Subcutaneous adipose tissue (tissue), 4 donors: Measurements from ENCODE around the gene FSCN2. TPM values are rescaled to one million over a fixed set of nuclear protein-coding genes. Genes with fewer than 3 reads are reported as not detected.

ENCODE experiments used
- total RNA-seq, 4 donors: library from RNA; depleted of rRNA; stranded (reverse); fragments of >200 nt; gene quantifications; one replicate each; pipeline ENCODE4 v1.1.0, GENCODE V29; 2016
- TF ChIP-seq, protein P1 (sequence below): fragments of 450-650 bp; IDR thresholded peaks from one replicate; pipeline ENCODE4 v1.5.1; 2016; ENCODE audit warnings: low read depth, mild to moderate bottlenecking, control low read depth, antibody characterized with exemption, moderate library complexity

Gene FSCN2
- total RNA-seq, 4 donors from 2014 or later, result 0.88 to 1.0 TPM; not detected in 2

GRCh38 chr17:81528384-81528650 is 140 bp downstream of the FSCN2 start:
- TF ChIP-seq, protein P1, sequence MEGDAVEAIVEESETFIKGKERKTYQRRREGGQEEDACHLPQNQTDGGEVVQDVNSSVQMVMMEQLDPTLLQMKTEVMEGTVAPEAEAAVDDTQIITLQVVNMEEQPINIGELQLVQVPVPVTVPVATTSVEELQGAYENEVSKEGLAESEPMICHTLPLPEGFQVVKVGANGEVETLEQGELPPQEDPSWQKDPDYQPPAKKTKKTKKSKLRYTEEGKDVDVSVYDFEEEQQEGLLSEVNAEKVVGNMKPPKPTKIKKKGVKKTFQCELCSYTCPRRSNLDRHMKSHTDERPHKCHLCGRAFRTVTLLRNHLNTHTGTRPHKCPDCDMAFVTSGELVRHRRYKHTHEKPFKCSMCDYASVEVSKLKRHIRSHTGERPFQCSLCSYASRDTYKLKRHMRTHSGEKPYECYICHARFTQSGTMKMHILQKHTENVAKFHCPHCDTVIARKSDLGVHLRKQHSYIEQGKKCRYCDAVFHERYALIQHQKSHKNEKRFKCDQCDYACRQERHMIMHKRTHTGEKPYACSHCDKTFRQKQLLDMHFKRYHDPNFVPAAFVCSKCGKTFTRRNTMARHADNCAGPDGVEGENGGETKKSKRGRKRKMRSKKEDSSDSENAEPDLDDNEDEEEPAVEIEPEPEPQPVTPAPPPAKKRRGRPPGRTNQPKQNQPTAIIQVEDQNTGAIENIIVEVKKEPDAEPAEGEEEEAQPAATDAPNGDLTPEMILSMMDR, result no peak

GRCh38 chr17:81528651-81529436 is 667 bp downstream of the FSCN2 start:
- TF ChIP-seq, protein P1, result no peak

GRCh38 chr17:81529437-81529803 is 1.2 kb downstream of the FSCN2 start:
- TF ChIP-seq, protein P1, result no peak

GRCh38 chr17:81532490-81533287 is 4.5 kb downstream of the FSCN2 start:
- TF ChIP-seq, protein P1, result no peak

DNA sequence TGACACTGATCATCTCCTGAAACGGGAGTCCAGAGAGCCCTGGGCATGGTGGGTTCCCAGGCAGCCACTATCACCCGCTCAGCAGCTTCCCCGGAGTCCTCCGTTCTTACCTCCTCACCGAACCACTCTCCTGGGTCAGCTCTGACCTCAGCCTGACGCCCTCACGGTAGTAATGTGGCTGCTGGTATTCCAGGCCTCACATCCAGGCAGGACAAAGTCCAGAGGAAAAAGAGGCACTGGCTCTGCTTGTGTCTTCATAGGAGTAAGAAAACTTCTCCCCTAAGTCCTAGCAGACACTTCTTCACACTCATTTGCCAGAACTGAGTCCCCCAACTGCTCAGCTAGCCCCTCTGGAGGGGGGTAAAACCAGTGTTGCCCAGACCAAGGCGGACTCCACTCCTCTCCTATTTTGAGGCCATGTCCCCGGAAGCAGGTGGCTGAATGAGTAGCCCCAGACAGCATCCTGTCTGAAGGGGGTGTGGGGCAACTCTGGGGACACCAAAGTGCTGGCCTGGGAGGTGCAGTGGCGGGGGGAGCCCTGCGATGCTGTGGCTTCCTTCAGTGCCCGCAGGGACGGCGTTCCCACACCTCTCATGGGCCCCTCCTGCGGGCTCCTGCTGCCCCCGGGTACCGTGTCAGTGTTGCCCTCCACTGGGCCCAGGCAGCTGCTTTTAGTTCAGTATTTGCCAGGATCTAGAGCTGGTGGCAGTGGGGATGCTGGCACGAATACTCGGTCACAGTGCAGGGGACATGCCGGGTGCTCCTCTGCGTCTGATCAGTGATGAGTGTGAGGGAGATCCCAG is 5.4 kb downstream of the FSCN2 start:
- TF ChIP-seq, protein P1, result no peak

GRCh38 chr17:81534157-81535006 is 6.2 kb downstream of the FSCN2 start:
- TF ChIP-seq, protein P1, result no peak
